ENCODE data around the gene NLRX1.
"Not testable (repeated sequence)": the region's sequence is repeated elsewhere in the genome, so short reads cannot be mapped to it uniquely, and the experiment has no call there.

The NLRX1 gene

GRCh38 chr11:119179983-119180382, 11.5 kb downstream of the NLRX1 start:
- no peak overlapping the region for H3K9ac ChIP-seq (ENCODE audit: low read length)

GRCh38 chr11:119180729-119181676, 12.5 kb downstream of the NLRX1 start:
- no peaks in the 10 kb centered on the region for H3K9me2 ChIP-seq (replicated peaks; ENCODE audit: insufficient read depth, low read length)
- H3K4me2 ChIP-seq (ENCODE audit: low read depth, low read length, poor library complexity, severe bottlenecking): no peak overlapping the region
- no peaks in the 10 kb centered on the region for H3K36me3 ChIP-seq (ENCODE audit: low read length)
- H3K27ac ChIP-seq (ENCODE audit: low read depth, low read length): no peak overlapping the region
- no peak overlapping the region for H3K9ac ChIP-seq (ENCODE audit: low read length)
- H3K9me3 ChIP-seq (ENCODE audit: insufficient read depth, low read length): no peaks in the 10 kb centered on the region
- no peaks in the 10 kb centered on the region for H4K20me1 ChIP-seq (ENCODE audit: low read depth, low read length)
- H3K27me3 ChIP-seq (ENCODE audit: low read length): no peaks in the 10 kb centered on the region
- H3K79me2 ChIP-seq (ENCODE audit: insufficient read depth, low read length): no peaks in the 10 kb centered on the region
- H2AFZ ChIP-seq (ENCODE audit: low read depth, low read length, severe bottlenecking): no peak overlapping the region
- H3K4me3 ChIP-seq (ENCODE audit: insufficient read depth, low read length, poor library complexity, severe bottlenecking): no peak overlapping the region
- no peaks in the 10 kb centered on the region for H3F3A ChIP-seq (ENCODE audit: insufficient read depth)
- no peak for TF ChIP-seq CTCF (IDR thresholded peaks at IDR 0.05; ENCODE audit: insufficient read depth, low read length, poor library complexity, severe bottlenecking)
- TF ChIP-seq EZH2phosphoT487 (conservative IDR thresholded peaks at IDR 0.05; ENCODE audit: low read length): no peak

More at GRCh38 chr11:119179983-119180382, 11.5 kb downstream of the NLRX1 start:
- H3K27ac ChIP-seq (ENCODE audit: low read depth, low read length): no peak overlapping the region
- H3K4me3 ChIP-seq (ENCODE audit: insufficient read depth, low read length, poor library complexity, severe bottlenecking): no peak overlapping the region
- H3K9me3 ChIP-seq (ENCODE audit: insufficient read depth, low read length): no peaks in the 10 kb centered on the region
- H3K4me2 ChIP-seq (ENCODE audit: low read depth, low read length, poor library complexity, severe bottlenecking): no peak overlapping the region
- H3K27me3 ChIP-seq (ENCODE audit: low read length): no peaks in the 10 kb centered on the region
- H3F3A ChIP-seq (ENCODE audit: insufficient read depth): no peaks in the 10 kb centered on the region
- H3K9me2 ChIP-seq (replicated peaks; ENCODE audit: insufficient read depth, low read length): no peaks in the 10 kb centered on the region
- no peaks in the 10 kb centered on the region for H4K20me1 ChIP-seq (ENCODE audit: low read depth, low read length)
- no peak overlapping the region for H2AFZ ChIP-seq (ENCODE audit: low read depth, low read length, severe bottlenecking)
- H3K79me2 ChIP-seq (ENCODE audit: insufficient read depth, low read length): no peaks in the 10 kb centered on the region
- TF ChIP-seq CTCF (IDR thresholded peaks at IDR 0.05; ENCODE audit: insufficient read depth, low read length, poor library complexity, severe bottlenecking): no peak
- TF ChIP-seq EZH2phosphoT487 (conservative IDR thresholded peaks at IDR 0.05; ENCODE audit: low read length): no peak
- no peaks in the 10 kb centered on the region for H3K36me3 ChIP-seq (ENCODE audit: low read length)

- Histone ChIP-seq H3K9me3 (ENCODE audit: insufficient read depth, low read length) (no peaks in the 10 kb centered on the region), H3K4me3 (ENCODE audit: insufficient read depth, low read length, poor library complexity, severe bottlenecking) (no peak overlapping the region), H3K79me2 (ENCODE audit: insufficient read depth, low read length) (no peaks in the 10 kb centered on the region), H3K9me2 (replicated peaks; ENCODE audit: insufficient read depth, low read length) (no peaks in the 10 kb centered on the region), H3K4me2 (ENCODE audit: low read depth, low read length, poor library complexity, severe bottlenecking) (no peak overlapping the region), H4K20me1 (ENCODE audit: low read depth, low read length) (no peaks in the 10 kb centered on the region), H3K9ac (ENCODE audit: low read length) (no peak overlapping the region), H3K27me3 (ENCODE audit: low read length) (no peaks in the 10 kb centered on the region), H3F3A (ENCODE audit: insufficient read depth) (no peaks in the 10 kb centered on the region), H3K36me3 (ENCODE audit: low read length) (no peaks in the 10 kb centered on the region), H2AFZ (ENCODE audit: low read depth, low read length, severe bottlenecking) (no peak overlapping the region), H3K27ac (ENCODE audit: low read depth, low read length) (no peak overlapping the region)
- no peak for TF ChIP-seq EZH2phosphoT487 (conservative IDR thresholded peaks at IDR 0.05; ENCODE audit: low read length)
- TF ChIP-seq CTCF (IDR thresholded peaks at IDR 0.05; ENCODE audit: insufficient read depth, low read length, poor library complexity, severe bottlenecking): no peak
These were observed 13.3 kb downstream of the NLRX1 start for GRCh38 chr11:119181677-119182412.

GRCh38 chr11:119184399-119184798, 15.9 kb downstream of the NLRX1 start:
- H3K79me2 ChIP-seq (ENCODE audit: insufficient read depth, low read length); H3K4me3 ChIP-seq (ENCODE audit: insufficient read depth, low read length, poor library complexity, severe bottlenecking); H3K9me2 ChIP-seq (replicated peaks; ENCODE audit: insufficient read depth, low read length); H3K4me2 ChIP-seq (ENCODE audit: low read depth, low read length, poor library complexity, severe bottlenecking); H3K36me3 ChIP-seq (ENCODE audit: low read length); H3K9ac ChIP-seq (ENCODE audit: low read length); H3K9me3 ChIP-seq (ENCODE audit: insufficient read depth, low read length); H2AFZ ChIP-seq (ENCODE audit: low read depth, low read length, severe bottlenecking); H3K27ac ChIP-seq (ENCODE audit: low read depth, low read length); H4K20me1 ChIP-seq (ENCODE audit: low read depth, low read length); H3F3A ChIP-seq (ENCODE audit: insufficient read depth); H3K27me3 ChIP-seq (ENCODE audit: low read length): not testable (repeated sequence)

Measured in SU-DHL-6 (cell line).